ENCODE measurements around the gene RPS3. TPM values are rescaled to one million over a fixed set of nuclear protein-coding genes. Genes with fewer than 3 reads are reported as not detected.
A peak's percentile ranks its signal among the peaks of the same experiment; 100 is the strongest.
"Not testable (repeated sequence)": the region's sequence is repeated elsewhere in the genome, so short reads cannot be mapped to it uniquely, and the experiment has no call there.

Gene RPS3
- total and polyA plus RNA-seq, 2 experiments from 2014 or later, result 1,094 to 1,201 TPM

- Histone ChIP-seq H4K20me1 (ENCODE audit: insufficient read depth, poor library complexity, severe bottlenecking) (peaks cover 72% of the 10 kb centered on the region), H3K27me3 (no peaks in the 10 kb centered on the region), H3K4me3 (no peak overlapping the region), H3K4me2 (no peak overlapping the region), H3K9me3 (ENCODE audit: low read depth) (no peaks in the 10 kb centered on the region), H3K4me1 (ENCODE audit: insufficient read depth) (peaks cover 15% of the 10 kb centered on the region), H3K36me3 (replicated peaks; ENCODE audit: insufficient read depth, low read depth) (peaks cover 8% of the 10 kb centered on the region), H2AFZ (no peak overlapping the region), H3K79me2 (peaks cover 64% of the 10 kb centered on the region), H3K9me2 (replicated peaks; ENCODE audit: insufficient read depth) (no peaks in the 10 kb centered on the region), H3K27ac (peak overlapping the region; percentile 4)
- 78% methylated on average over 1 of the region's 1 CpG for WGBS (ENCODE audit: low lambda C conversion rate, missing lambda C conversion rate)
- DNase-seq (ENCODE audit: low spot score), result no peak
- TF ChIP-seq EZH2 (IDR thresholded peaks at IDR 0.05; ENCODE audit: borderline replicate concordance) (no peak), EZH2phosphoT487 (IDR thresholded peaks at IDR 0.05; ENCODE audit: low read depth, severe bottlenecking, unreplicated experiment) (no peak)
- TF ChIP-seq, protein P1, sequence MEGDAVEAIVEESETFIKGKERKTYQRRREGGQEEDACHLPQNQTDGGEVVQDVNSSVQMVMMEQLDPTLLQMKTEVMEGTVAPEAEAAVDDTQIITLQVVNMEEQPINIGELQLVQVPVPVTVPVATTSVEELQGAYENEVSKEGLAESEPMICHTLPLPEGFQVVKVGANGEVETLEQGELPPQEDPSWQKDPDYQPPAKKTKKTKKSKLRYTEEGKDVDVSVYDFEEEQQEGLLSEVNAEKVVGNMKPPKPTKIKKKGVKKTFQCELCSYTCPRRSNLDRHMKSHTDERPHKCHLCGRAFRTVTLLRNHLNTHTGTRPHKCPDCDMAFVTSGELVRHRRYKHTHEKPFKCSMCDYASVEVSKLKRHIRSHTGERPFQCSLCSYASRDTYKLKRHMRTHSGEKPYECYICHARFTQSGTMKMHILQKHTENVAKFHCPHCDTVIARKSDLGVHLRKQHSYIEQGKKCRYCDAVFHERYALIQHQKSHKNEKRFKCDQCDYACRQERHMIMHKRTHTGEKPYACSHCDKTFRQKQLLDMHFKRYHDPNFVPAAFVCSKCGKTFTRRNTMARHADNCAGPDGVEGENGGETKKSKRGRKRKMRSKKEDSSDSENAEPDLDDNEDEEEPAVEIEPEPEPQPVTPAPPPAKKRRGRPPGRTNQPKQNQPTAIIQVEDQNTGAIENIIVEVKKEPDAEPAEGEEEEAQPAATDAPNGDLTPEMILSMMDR (IDR thresholded peaks at IDR 0.05; ENCODE audit: poor library complexity), result no peak
Observed at GRCh38 chr11:75406338-75406777, 7.0 kb downstream of the RPS3 start.

DNA sequence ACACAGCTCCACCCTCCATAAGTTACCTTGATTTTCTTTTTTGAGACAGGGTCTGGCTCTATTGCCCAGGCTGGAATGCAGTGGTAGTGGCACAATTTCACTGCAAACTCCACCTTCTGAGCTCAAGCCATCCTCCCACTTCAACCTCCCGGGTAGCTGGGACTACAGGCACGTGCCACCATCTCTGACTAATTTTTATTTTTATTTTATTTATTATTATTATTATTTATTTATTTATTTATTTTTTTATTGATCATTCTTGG is 9.6 kb downstream of the RPS3 start:
- peaks cover 46% of the 10 kb centered on the region for H4K20me1 ChIP-seq (ENCODE audit: insufficient read depth, poor library complexity, severe bottlenecking)

GRCh38 chr11:75409971-75410370 is 10.7 kb downstream of the RPS3 start:
- not testable (repeated sequence) for H3K27me3 ChIP-seq; H3K36me3 ChIP-seq (replicated peaks; ENCODE audit: insufficient read depth, low read depth)
- H4K20me1 ChIP-seq (ENCODE audit: insufficient read depth, poor library complexity, severe bottlenecking), result peaks cover 37% of the 10 kb centered on the region

More for the DNA sequence above, 9.6 kb downstream of the RPS3 start:
- DNase-seq (ENCODE audit: low spot score), result no peak
- Histone ChIP-seq H3K79me2 (peaks cover 39% of the 10 kb centered on the region), H3K27me3 (no peaks in the 10 kb centered on the region), H3K27ac (no peak overlapping the region), H3K4me2 (no peak overlapping the region), H3K9me2 (replicated peaks; ENCODE audit: insufficient read depth) (no peaks in the 10 kb centered on the region), H3K36me3 (replicated peaks; ENCODE audit: insufficient read depth, low read depth) (peaks cover 8% of the 10 kb centered on the region), H3K4me3 (no peak overlapping the region), H3K4me1 (ENCODE audit: insufficient read depth) (no peaks in the 10 kb centered on the region), H3K9me3 (ENCODE audit: low read depth) (no peaks in the 10 kb centered on the region), H2AFZ (no peak overlapping the region)
- no peak for TF ChIP-seq EZH2 (IDR thresholded peaks at IDR 0.05; ENCODE audit: borderline replicate concordance)
- TF ChIP-seq, protein P1 (IDR thresholded peaks at IDR 0.05; ENCODE audit: poor library complexity), result no peak
- TF ChIP-seq EZH2phosphoT487 (IDR thresholded peaks at IDR 0.05; ENCODE audit: low read depth, severe bottlenecking, unreplicated experiment), result no peak
- WGBS (ENCODE audit: low lambda C conversion rate, missing lambda C conversion rate), result 98% methylated on average over 2 of the region's 2 CpGs

GRCh38 chr11:75413146-75413545 is 13.8 kb downstream of the RPS3 start:
- not testable (repeated sequence) for H3K27ac ChIP-seq; H4K20me1 ChIP-seq (ENCODE audit: insufficient read depth, poor library complexity, severe bottlenecking); H3K4me1 ChIP-seq (ENCODE audit: insufficient read depth); H3K4me3 ChIP-seq; H3K9me3 ChIP-seq (ENCODE audit: low read depth); H3K4me2 ChIP-seq; H3K9me2 ChIP-seq (replicated peaks; ENCODE audit: insufficient read depth); H3K27me3 ChIP-seq; H3K79me2 ChIP-seq; H2AFZ ChIP-seq; DNase-seq (ENCODE audit: low spot score); H3K36me3 ChIP-seq (replicated peaks; ENCODE audit: insufficient read depth, low read depth)
- 95% methylated on average over 10 of the region's 10 CpGs for WGBS (ENCODE audit: low lambda C conversion rate, missing lambda C conversion rate)

More at GRCh38 chr11:75409971-75410370, 10.7 kb downstream of the RPS3 start:
- not testable (repeated sequence) for H3K9me2 ChIP-seq (replicated peaks; ENCODE audit: insufficient read depth); H3K4me1 ChIP-seq (ENCODE audit: insufficient read depth); H2AFZ ChIP-seq; H3K4me3 ChIP-seq; DNase-seq (ENCODE audit: low spot score); H3K9me3 ChIP-seq (ENCODE audit: low read depth); H3K27ac ChIP-seq; H3K4me2 ChIP-seq
- 93% methylated on average over 4 of the region's 33 CpGs for WGBS (ENCODE audit: low lambda C conversion rate, missing lambda C conversion rate)
- peaks cover 28% of the 10 kb centered on the region for H3K79me2 ChIP-seq

GRCh38 chr11:75413864-75414263 is 14.5 kb downstream of the RPS3 start:
- H3K9me3 ChIP-seq (ENCODE audit: low read depth), result no peaks in the 10 kb centered on the region
- no peaks in the 10 kb centered on the region for H3K36me3 ChIP-seq (replicated peaks; ENCODE audit: insufficient read depth, low read depth)
- peaks cover 1% of the 10 kb centered on the region for H3K79me2 ChIP-seq
- DNase-seq (ENCODE audit: low spot score), result no peak
- no peaks in the 10 kb centered on the region for H3K27me3 ChIP-seq
- H4K20me1 ChIP-seq (ENCODE audit: insufficient read depth, poor library complexity, severe bottlenecking), result peaks cover under 1% of the 10 kb centered on the region
- 98% methylated on average over 2 of the region's 2 CpGs for WGBS (ENCODE audit: low lambda C conversion rate, missing lambda C conversion rate)
- H3K27ac ChIP-seq, result no peak overlapping the region
- no peak overlapping the region for H2AFZ ChIP-seq
- no peak overlapping the region for H3K4me3 ChIP-seq
- H3K9me2 ChIP-seq (replicated peaks; ENCODE audit: insufficient read depth), result no peaks in the 10 kb centered on the region
- TF ChIP-seq EZH2 (IDR thresholded peaks at IDR 0.05; ENCODE audit: borderline replicate concordance), result no peak
- no peak for TF ChIP-seq EZH2phosphoT487 (IDR thresholded peaks at IDR 0.05; ENCODE audit: low read depth, severe bottlenecking, unreplicated experiment)
- TF ChIP-seq, protein P1 (IDR thresholded peaks at IDR 0.05; ENCODE audit: poor library complexity), result no peak
- H3K4me2 ChIP-seq, result no peak overlapping the region
- peaks cover 3% of the 10 kb centered on the region for H3K4me1 ChIP-seq (ENCODE audit: insufficient read depth)

Data from hepatocyte (in vitro differentiated cells).